ENCODE results near the gene LARP4B. TPM values are rescaled to one million over a fixed set of nuclear protein-coding genes. Genes with fewer than 3 reads are reported as not detected.

The LARP4B gene
- total and polyA plus RNA-seq, 4 donors, result 5.5 to 20.4 (median 12.1) TPM

GRCh38 chr10:871951-872403 lies 59.5 kb downstream of the LARP4B start:
- Histone ChIP-seq H3K36me3 (ENCODE audit: control insufficient read depth in 4 of 4, insufficient read depth in 3 of 4, low read depth in 1 of 4, low read length in 3 of 4) (peaks cover 0 to 3% (median under 1%) of the 10 kb centered on the region in 4 donors), H3K9ac (ENCODE audit: low read depth in 1 of 2, low read length in 2 of 2) (no peak overlapping the region), H3K9me3 (ENCODE audit: control insufficient read depth in 4 of 4, low read length in 3 of 4) (no peaks in the 10 kb centered on the region), H3K4me1 (ENCODE audit: control insufficient read depth in 4 of 4, insufficient read depth in 4 of 4, low read length in 3 of 4) (peaks cover 15 to 43% (median 27%) of the 10 kb centered on the region in 4 donors), H3K4me3 (ENCODE audit: low read depth in 1 of 3, low read length in 3 of 3) (no peak overlapping the region), H3K27ac (ENCODE audit: low read depth in 1 of 2, low read length in 2 of 2) (peak overlapping the region; percentile 33 to 60), H3K27me3 (ENCODE audit: control insufficient read depth in 4 of 4, insufficient read depth in 4 of 4, low read length in 3 of 4) (no peaks in the 10 kb centered on the region)
- TF ChIP-seq JUND (IDR thresholded peaks at IDR 0.05), result peak in 1 of 2 donors; percentile 9
- TF ChIP-seq EGR1 (IDR thresholded peaks at IDR 0.05; ENCODE audit: low read depth in 2 of 2), result no peak
- TF ChIP-seq RXRA (IDR thresholded peaks at IDR 0.05), result peak; percentile 51 to 65
- TF ChIP-seq YY1 (IDR thresholded peaks at IDR 0.05), result peak; percentile 55
- TF ChIP-seq HNF4A (conservative IDR thresholded peaks at IDR 0.05), result peak; percentile 37 to 64
- TF ChIP-seq SP1 (IDR thresholded peaks at IDR 0.05), result peak; percentile 14
- no peak for TF ChIP-seq REST (IDR thresholded peaks at IDR 0.05)
- WGBS, result 42% methylated on average over 12 of the region's 12 CpGs
- no peak for DNase-seq (ENCODE audit: low spot score)

DNA sequence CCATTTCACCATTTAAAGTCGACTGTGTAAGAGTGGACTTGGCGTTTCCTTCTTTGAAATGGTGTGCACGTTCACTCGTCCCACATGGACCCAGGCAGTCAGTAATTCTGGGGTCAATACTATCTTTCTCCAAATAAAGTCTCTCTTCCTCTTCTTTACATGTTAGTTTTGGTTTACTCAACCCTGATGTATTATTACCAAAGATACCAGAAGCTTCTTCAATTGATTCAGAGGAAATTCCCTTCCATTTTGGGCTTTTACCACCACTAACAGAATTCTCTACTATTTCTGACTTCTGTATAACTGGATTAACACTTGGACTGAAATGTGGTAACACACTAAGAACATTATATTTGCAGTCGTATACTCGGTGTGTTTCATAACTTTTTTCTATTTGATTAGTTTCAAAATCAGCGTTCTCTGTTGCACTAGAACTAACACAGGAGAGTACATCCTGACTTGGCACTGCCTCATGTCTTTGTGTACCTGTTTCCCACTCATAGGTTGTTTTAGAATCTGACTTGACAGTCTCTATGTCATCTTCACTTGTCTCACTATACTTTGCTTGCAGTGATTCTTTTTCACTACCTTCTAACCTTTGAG lies 60.8 kb downstream of the LARP4B start:
- Histone ChIP-seq H3K4me3 (ENCODE audit: low read depth in 1 of 3, low read length in 3 of 3) (no peak overlapping the region), H3K27ac (ENCODE audit: low read depth in 1 of 2, low read length in 2 of 2) (peak overlapping the region; percentile 33 to 60), H3K9ac (ENCODE audit: low read depth in 1 of 2, low read length in 2 of 2) (no peak overlapping the region), H3K4me1 (ENCODE audit: control insufficient read depth in 4 of 4, insufficient read depth in 4 of 4, low read length in 3 of 4) (peaks cover 15 to 43% (median 27%) of the 10 kb centered on the region in 4 donors), H3K9me3 (ENCODE audit: control insufficient read depth in 4 of 4, low read length in 3 of 4) (no peaks in the 10 kb centered on the region), H3K36me3 (ENCODE audit: control insufficient read depth in 4 of 4, insufficient read depth in 3 of 4, low read depth in 1 of 4, low read length in 3 of 4) (peaks cover 0 to 2% (median 0%) of the 10 kb centered on the region in 4 donors), H3K27me3 (ENCODE audit: control insufficient read depth in 4 of 4, insufficient read depth in 4 of 4, low read length in 3 of 4) (no peaks in the 10 kb centered on the region)
- 48% methylated on average over 7 of the region's 7 CpGs for WGBS
- DNase-seq (ENCODE audit: low spot score), result no peak
- peak; percentile 66 for TF ChIP-seq FOXA2 (IDR thresholded peaks at IDR 0.05)
- TF ChIP-seq HNF4A (conservative IDR thresholded peaks at IDR 0.05), result peak; percentile 59 to 68
- TF ChIP-seq YY1 (IDR thresholded peaks at IDR 0.05), result no peak
- TF ChIP-seq EGR1 (IDR thresholded peaks at IDR 0.05; ENCODE audit: low read depth in 2 of 2), result no peak
- peak; percentile 38 for TF ChIP-seq FOXA1 (IDR thresholded peaks at IDR 0.05)
- TF ChIP-seq SP1 (IDR thresholded peaks at IDR 0.05), result peak; percentile 45
- peak; percentile 56 to 67 for TF ChIP-seq RXRA (IDR thresholded peaks at IDR 0.05)
- TF ChIP-seq RAD21 (IDR thresholded peaks at IDR 0.05), result peak in 1 of 2 donors; percentile 33
- TF ChIP-seq, protein P1, sequence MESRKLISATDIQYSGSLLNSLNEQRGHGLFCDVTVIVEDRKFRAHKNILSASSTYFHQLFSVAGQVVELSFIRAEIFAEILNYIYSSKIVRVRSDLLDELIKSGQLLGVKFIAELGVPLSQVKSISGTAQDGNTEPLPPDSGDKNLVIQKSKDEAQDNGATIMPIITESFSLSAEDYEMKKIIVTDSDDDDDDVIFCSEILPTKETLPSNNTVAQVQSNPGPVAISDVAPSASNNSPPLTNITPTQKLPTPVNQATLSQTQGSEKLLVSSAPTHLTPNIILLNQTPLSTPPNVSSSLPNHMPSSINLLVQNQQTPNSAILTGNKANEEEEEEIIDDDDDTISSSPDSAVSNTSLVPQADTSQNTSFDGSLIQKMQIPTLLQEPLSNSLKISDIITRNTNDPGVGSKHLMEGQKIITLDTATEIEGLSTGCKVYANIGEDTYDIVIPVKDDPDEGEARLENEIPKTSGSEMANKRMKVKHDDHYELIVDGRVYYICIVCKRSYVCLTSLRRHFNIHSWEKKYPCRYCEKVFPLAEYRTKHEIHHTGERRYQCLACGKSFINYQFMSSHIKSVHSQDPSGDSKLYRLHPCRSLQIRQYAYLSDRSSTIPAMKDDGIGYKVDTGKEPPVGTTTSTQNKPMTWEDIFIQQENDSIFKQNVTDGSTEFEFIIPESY (IDR thresholded peaks at IDR 0.05), result peak; percentile 84
- peak in 1 of 2 donors; percentile 44 for TF ChIP-seq GABPA (IDR thresholded peaks at IDR 0.05 in 1 of 2, conservative IDR thresholded peaks at IDR 0.05 in 1 of 2)
- peak; percentile 81 for TF ChIP-seq REST (IDR thresholded peaks at IDR 0.05)
- no peak for TF ChIP-seq HNF4G (IDR thresholded peaks at IDR 0.05)
- peak; percentile 64 to 88 for TF ChIP-seq JUND (IDR thresholded peaks at IDR 0.05)
- TF ChIP-seq, protein P2, sequence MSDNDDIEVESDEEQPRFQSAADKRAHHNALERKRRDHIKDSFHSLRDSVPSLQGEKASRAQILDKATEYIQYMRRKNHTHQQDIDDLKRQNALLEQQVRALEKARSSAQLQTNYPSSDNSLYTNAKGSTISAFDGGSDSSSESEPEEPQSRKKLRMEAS (IDR thresholded peaks at IDR 0.05), result peak; percentile 61
